Activated T-helper 2 cell treated with anti-CD3 and anti-CD28 coated beads, Interferon-gamma antibody, Interleukin-2, Interleukin-4, amounts not matched to agents 10 μg/mL and 5 μg/mL and 100 μg/mL, durations not matched to agents 14 hours and 24 hours and 36 hours (primary cell): ENCODE measurements around the gene DISC1. TPM values are rescaled to one million over a fixed set of nuclear protein-coding genes. Genes with fewer than 3 reads are reported as not detected.
A peak's percentile ranks its signal among the peaks of the same experiment; 100 is the strongest.
"Not testable (repeated sequence)": the region's sequence is repeated elsewhere in the genome, so short reads cannot be mapped to it uniquely, and the experiment has no call there.

ENCODE experiments used
- DNase-seq: peaks from one replicate; pipeline ENCODE4 v3.0.0; 2021; ENCODE audit warnings: low spot score
- H3K27ac Mint-ChIP-seq: one replicate; pipeline ENCODE4 v1.8.0; 2021; ENCODE audit warnings: mixed read lengths
- H3K27me3 Mint-ChIP-seq: one replicate; pipeline ENCODE4 v1.8.0; 2021; ENCODE audit warnings: low read depth, mixed read lengths
- H3K36me3 Mint-ChIP-seq: one replicate; pipeline ENCODE4 v1.8.0; 2021; ENCODE audit warnings: low read depth, mixed read lengths
- H3K4me1 Mint-ChIP-seq: one replicate; pipeline ENCODE4 v1.8.0; 2021; ENCODE audit warnings: low read depth, mixed read lengths
- H3K4me3 Mint-ChIP-seq: one replicate; pipeline ENCODE4 v1.8.0; 2021; ENCODE audit warnings: low read depth, mild to moderate bottlenecking, moderate library complexity, mixed read lengths
- H3K9me3 Mint-ChIP-seq: one replicate; pipeline ENCODE4 v1.8.0; 2021; ENCODE audit warnings: mixed read lengths
- intact Hi-C: fragments of 100-400 bp; cut with micrococcal nuclease; formaldehyde crosslinking; loops from one replicate; pipeline ENCODE4 v1.15.1; 2023
- total RNA-seq: library from RNA; stranded (reverse); gene quantifications from 2 replicates; pipeline ENCODE4 v1.2.3, GENCODE V29; 2022

DISC1 gene
- 1.5 and 1.6 TPM in 2 replicates for total RNA-seq

DNA sequence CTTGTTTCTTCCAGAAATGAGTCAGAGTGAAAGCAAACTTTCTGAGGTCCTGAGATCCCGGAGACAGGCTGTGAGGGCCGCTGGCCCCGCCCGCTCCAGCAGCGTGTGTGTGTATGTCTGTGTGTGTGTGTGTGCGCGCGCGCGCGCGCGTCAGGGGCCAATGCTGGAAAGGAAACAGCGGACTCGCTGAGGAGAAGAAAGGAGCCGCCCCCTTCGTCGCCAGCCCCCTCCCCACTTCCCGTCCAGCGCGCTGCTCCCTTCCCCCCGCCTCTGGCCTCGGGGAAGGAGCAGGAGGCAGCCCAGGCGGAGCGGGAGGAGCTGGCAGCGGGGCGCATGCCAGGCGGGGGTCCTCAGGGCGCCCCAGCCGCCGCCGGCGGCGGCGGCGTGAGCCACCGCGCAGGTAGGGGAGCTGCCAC is at the start of gene DISC1:
TSS of gene DISC1 (plus strand) at position 256 of the 416 bp plus-strand sequence. CDS start at position 334, 78 bp downstream.
- Mint-ChIP-seq H3K27ac (peak within 1 kb of the TSS; percentile 10), H3K9me3 (no peaks in the 10 kb centered on the region), H3K4me1 (peaks cover 19% of the 10 kb centered on the region), H3K4me3 (peak within 1 kb of the TSS; percentile 81), H3K36me3 (no peaks in the 10 kb centered on the region), H3K27me3 (peaks cover 32% of the 10 kb centered on the region)
- DNase-seq: peak; percentile 68
- intact Hi-C loops: no loop called here

DNA sequence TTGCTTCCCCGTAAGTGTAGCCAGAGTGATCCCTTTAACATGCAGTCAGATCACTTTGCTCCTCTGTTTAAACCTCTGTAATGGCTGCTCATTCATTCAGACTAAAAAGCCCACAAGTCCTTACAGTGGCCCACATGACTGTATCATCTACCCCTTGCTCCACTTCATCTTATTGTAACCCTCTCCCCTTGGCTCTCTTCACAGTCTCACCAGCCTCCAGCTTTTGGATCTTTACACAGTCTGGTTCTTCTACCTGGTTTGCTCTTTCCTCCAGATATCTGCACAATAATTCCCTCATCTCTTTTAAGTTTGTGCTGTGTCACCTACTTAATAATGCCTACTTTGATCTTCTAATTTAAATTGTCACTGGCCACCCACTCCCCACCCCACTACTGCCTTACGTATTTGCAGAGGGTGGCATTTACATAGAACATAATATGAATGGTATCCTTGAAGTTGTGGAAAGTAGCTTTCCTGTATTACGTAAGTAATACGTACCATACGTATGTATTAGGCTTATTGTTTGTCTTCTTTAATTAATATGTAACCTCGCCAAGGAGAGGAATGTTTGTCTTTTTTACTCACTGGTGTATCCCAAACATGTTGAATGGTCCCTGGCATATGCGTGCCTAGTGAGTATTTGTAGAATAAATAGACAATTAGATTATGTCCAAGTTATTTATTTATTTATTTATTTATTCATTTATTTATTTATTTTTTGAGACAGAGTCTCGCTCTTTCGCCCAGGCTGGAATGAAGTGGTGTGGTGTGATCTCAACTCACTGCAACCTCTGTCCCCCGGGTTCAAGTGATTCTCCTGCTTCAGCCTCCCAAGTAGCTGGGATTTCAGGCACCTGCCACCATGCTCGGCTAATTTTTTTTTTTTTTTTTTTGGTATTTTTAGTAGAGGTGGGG is 49.5 kb upstream of the DISC1 start:
- Mint-ChIP-seq H3K4me3 (no peak overlapping the region), H3K36me3 (no peaks in the 10 kb centered on the region), H3K27ac (no peak overlapping the region), H3K27me3 (peaks cover 6% of the 10 kb centered on the region), H3K9me3 (no peaks in the 10 kb centered on the region), H3K4me1 (no peaks in the 10 kb centered on the region)
- DNase-seq: no peak
- intact Hi-C loops: no loop called here

DNA sequence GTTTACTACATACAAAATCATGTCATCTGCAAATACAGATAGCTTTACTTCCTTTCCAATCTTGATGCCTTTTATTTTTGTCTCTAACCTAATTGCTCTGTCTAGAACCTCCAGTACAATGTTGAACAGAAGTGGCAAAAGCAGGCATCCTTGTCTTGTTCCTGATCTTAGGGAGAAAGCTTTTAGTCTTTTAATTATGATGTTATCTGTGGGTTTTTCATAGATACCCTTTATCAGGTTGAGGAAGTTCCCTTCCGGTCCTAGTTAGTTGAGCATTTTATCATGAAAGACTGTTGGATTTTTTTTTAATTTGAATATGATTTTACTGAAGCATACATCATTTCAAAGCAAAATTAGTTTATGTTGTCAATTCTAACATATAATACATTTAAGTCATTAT is 45.7 kb upstream of the DISC1 start:
- Mint-ChIP-seq H3K27me3 (peaks cover 10% of the 10 kb centered on the region), H3K27ac (no peak overlapping the region), H3K9me3 (no peaks in the 10 kb centered on the region), H3K4me1 (peaks cover 2% of the 10 kb centered on the region), H3K4me3 (no peak overlapping the region), H3K36me3 (no peaks in the 10 kb centered on the region)
- no peak for DNase-seq
- intact Hi-C loops: no loop called here

DNA sequence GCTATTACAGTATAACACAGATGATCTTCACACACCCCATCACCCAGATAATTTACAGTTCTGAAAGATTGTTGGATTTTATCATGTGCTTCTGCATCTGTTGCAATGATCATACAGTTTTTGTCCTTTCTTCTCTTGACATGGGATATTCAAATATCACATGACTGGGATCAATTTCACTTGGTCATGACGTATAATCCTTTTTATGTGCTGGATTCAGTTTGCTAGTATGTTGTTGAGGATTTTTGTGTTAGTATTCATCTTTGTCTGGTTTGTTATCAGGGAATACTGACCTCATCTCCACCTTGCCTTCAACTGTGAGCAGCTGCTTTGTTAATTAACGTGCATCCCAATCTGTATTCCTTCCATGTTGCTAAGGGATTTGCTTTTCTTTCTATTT is 44.7 kb upstream of the DISC1 start:
- DNase-seq: no peak

DNA sequence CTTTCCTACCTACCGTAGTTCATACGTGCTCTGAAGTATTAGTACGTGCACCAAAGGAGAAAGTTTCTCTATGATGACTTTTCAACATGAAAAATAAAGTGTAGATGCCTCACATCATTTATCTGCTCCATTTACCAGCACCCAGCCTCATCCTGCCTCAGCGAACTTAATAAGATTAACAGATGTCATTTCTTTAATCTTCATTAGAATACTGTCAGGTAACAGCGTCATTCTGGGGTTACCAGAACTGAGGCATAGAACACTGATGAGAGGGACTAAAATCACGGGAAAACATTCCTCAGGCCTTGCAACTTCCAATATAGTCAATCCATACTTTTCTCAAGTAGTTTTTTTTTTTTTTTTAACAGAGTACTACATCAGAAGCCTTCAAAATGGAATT is 43.2 kb upstream of the DISC1 start:
- intact Hi-C loops: no loop called here
- Mint-ChIP-seq H3K36me3 (no peaks in the 10 kb centered on the region), H3K27ac (no peak overlapping the region), H3K4me3 (no peak overlapping the region), H3K9me3 (no peaks in the 10 kb centered on the region), H3K27me3 (peaks cover 5% of the 10 kb centered on the region), H3K4me1 (peaks cover 2% of the 10 kb centered on the region)
- no peak for DNase-seq

More for the DNA sequence above, 44.7 kb upstream of the DISC1 start:
- H3K36me3 Mint-ChIP-seq: no peaks in the 10 kb centered on the region
- no peak overlapping the region for H3K4me3 Mint-ChIP-seq
- peaks cover 2% of the 10 kb centered on the region for H3K4me1 Mint-ChIP-seq
- intact Hi-C loops: no loop called here
- H3K9me3 Mint-ChIP-seq: no peaks in the 10 kb centered on the region
- no peak overlapping the region for H3K27ac Mint-ChIP-seq
- peaks cover 6% of the 10 kb centered on the region for H3K27me3 Mint-ChIP-seq

DNA sequence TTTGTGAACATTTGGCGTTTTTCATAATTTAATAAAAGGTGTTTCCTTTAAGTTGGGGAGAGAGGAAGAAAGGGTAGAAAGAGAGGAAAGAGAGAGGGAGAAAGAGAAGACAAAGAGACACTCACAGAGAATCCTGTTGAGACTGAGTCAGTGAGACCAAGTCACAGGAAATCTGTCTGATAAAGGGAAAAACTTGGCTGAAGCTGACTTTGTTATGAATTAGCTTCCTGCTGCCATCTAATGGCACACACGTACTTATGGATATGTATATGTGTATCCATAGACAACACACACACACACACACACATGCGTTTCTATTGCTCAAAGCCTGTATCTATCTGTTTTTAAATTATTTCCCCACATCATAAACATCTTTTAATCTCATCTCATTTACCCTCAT is 42.5 kb upstream of the DISC1 start:
- Mint-ChIP-seq H3K27ac (no peak overlapping the region), H3K36me3 (no peaks in the 10 kb centered on the region), H3K27me3 (peaks cover 4% of the 10 kb centered on the region), H3K4me1 (peaks cover 2% of the 10 kb centered on the region), H3K4me3 (no peak overlapping the region), H3K9me3 (no peaks in the 10 kb centered on the region)
- no peak for DNase-seq
- intact Hi-C loops: no loop called here

DNA sequence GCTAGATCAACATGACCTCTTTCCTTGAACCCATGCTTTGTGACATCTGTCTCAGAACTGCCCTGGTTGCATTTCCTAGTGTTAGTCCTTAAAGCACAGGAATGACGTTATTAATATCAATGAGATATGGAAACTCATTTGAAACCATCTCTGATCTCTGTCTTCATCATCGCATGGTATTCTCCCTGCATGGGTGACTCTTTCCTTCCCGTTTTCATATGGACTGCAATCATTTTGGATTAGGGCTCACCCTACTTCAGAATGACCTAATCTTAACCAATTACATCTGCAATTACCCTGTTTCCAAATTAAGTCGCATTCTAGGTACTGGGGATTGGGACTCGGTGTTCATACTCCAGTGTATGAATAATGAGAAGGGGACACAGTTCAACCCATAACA is 41.7 kb upstream of the DISC1 start:
- Mint-ChIP-seq H3K4me3 (no peak overlapping the region), H3K27me3 (peaks cover 4% of the 10 kb centered on the region), H3K4me1 (peaks cover 2% of the 10 kb centered on the region), H3K27ac (no peak overlapping the region), H3K36me3 (no peaks in the 10 kb centered on the region), H3K9me3 (no peaks in the 10 kb centered on the region)
- intact Hi-C loops: no loop called here
- no peak for DNase-seq

DNA sequence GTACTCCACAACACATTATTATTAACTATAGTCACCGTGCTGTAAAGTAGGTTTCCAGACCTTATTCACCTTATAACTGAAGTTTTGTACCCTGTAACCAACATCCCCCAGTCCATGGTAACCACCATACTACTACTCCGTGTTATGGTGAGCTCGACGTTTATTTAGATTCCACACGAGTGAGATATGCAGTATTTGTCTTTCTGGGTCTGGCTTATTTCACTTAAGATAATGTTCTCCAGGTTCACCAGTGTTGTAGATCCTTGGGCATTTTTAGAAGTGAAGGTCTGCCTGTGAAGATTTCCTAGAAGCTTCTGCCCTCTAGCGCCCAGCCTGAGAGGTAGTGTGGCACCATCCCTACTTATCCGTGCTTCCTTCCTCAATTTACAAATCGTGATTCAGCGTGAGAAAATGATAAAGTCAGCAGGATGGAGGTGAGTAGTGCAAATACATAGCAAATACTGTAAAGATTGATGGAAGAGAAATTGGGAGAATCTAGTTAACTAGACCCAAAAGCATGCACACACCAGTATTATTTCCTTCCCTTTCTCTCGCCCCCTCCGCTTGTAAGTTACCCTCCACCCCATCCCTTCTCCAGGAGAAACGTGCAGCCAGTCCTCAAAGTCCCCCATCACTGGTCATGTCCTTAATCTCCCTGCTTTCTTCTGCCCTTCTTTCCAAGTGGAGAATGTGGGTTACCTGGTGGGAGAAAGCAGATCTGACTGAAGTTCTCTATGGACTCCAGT is 36.0 kb upstream of the DISC1 start:
- Mint-ChIP-seq H3K27me3 (peaks cover 2% of the 10 kb centered on the region), H3K4me1 (peaks cover 7% of the 10 kb centered on the region), H3K4me3 (no peak overlapping the region), H3K36me3 (no peaks in the 10 kb centered on the region), H3K27ac (no peak overlapping the region), H3K9me3 (no peaks in the 10 kb centered on the region)
- intact Hi-C loops: loop anchor here (1.0 kb wide), 1 partner anchor 232 kb away; no protein-coding TSS in a partner anchor
- peak; percentile 16 for DNase-seq

DNA sequence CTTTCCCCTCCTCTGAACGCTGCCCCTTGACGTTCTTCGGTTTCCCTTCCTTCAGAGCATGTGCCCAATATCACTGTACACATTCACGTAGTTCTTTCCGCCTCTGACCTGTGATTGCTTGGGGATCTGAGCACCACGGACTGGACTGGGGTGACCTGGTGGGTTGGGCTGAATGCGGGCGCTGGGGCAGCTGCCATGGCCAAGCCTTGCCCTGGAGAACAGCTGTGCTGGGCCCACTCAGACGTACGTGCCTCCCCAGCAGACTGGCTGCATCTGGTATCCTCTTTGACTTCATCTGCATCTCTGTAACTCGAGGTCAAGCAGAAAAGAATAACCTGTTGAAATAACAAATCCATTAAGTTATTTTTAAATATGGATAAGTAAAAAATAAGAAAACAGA is 35.1 kb upstream of the DISC1 start:
- H3K4me3 Mint-ChIP-seq: no peak overlapping the region
- intact Hi-C loops: no loop called here
- peaks cover 14% of the 10 kb centered on the region for H3K4me1 Mint-ChIP-seq
- no peaks in the 10 kb centered on the region for H3K9me3 Mint-ChIP-seq
- DNase-seq: no peak
- no peaks in the 10 kb centered on the region for H3K36me3 Mint-ChIP-seq
- peaks cover 2% of the 10 kb centered on the region for H3K27me3 Mint-ChIP-seq
- no peak overlapping the region for H3K27ac Mint-ChIP-seq

DNA sequence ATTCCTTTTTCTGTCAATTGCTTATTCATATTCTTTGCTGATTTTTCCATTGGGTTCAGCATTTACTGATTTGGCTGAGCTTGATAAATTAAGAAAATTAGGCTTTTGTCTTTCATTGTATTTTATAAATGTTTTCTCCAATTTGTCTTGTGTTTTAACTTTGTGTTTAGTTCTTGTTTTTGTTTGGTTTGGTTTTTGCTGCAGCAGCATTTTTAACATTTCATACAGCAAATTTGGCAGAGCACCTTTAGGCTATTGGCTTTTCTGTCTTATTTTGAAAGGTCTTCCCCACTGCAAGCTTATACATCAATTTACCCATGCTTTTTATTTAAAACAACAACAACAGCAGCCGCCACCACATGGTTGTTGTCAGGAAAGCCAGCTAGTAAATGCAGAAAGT is 33.8 kb upstream of the DISC1 start:
- no peak for DNase-seq
- no peak overlapping the region for H3K27ac Mint-ChIP-seq
- H3K9me3 Mint-ChIP-seq: no peaks in the 10 kb centered on the region
- peaks cover 2% of the 10 kb centered on the region for H3K27me3 Mint-ChIP-seq
- H3K4me1 Mint-ChIP-seq: peaks cover 18% of the 10 kb centered on the region
- intact Hi-C loops: no loop called here
- H3K4me3 Mint-ChIP-seq: no peak overlapping the region
- H3K36me3 Mint-ChIP-seq: no peaks in the 10 kb centered on the region

DNA sequence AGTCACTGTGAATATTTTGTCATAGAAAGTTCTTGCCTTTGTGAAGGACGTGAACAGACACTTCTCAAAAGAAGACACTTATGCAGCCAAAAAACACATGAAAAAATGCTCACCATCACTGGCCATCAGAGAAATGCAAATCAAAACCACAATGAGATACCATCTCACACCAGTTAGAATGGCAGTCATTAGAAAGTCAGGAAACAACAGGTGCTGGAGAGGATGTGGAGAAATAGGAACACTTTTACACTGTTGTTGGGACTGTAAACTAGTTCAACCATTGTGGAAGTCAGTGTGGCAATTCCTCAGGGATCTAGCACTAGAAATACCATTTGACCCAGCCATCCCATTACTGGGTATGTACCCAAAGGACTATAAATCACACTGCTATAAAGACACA is 33.3 kb upstream of the DISC1 start:
- H3K27ac Mint-ChIP-seq, H3K36me3 Mint-ChIP-seq, H3K4me3 Mint-ChIP-seq, intact Hi-C loops, H3K27me3 Mint-ChIP-seq, DNase-seq, H3K9me3 Mint-ChIP-seq: not testable (repeated sequence)
- peaks cover 18% of the 10 kb centered on the region for H3K4me1 Mint-ChIP-seq

DNA sequence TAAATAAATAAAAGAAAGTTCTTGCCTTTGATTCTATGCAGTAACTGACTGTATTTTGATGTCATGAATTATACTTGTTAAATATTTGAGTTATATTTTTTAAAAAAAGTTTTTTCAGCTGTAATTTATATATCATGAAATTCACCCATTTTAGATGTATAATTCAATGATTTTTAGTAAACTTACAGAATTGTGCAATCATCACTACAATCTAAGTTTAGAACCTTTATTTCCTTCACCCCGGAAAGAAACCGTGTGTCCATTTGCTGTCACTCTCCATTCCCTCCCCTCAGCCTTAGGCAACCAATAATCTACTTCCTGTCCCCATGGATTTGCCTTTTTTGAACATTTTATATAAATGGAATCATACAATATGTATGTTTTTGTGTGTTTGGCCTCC is 32.5 kb upstream of the DISC1 start:
- intact Hi-C loops: no loop called here
- Mint-ChIP-seq H3K27ac (no peak overlapping the region), H3K4me3 (no peak overlapping the region), H3K9me3 (no peaks in the 10 kb centered on the region), H3K36me3 (no peaks in the 10 kb centered on the region), H3K4me1 (peaks cover 18% of the 10 kb centered on the region), H3K27me3 (peaks cover 2% of the 10 kb centered on the region)
- DNase-seq: no peak

DNA sequence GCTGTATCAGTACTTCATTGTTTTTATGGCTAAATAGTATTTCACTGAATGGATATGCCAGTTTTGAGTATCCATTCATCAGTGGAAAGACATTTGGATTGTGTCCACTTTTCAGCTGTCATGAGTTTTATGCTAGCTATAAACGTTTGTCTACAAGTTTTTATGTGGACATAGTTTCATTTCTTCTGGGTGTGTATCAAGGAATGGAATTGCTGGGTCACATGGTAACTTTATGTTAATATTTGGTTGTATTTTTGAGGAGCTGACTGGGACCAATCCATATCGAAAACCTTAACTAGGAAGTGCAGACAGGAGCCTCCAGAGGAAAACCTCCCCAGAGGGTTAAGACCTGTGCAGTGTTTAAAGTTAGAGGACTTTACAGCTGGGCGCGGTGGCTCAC is 31.8 kb upstream of the DISC1 start:
- Mint-ChIP-seq H3K27ac (no peak overlapping the region), H3K4me1 (peaks cover 18% of the 10 kb centered on the region), H3K9me3 (no peaks in the 10 kb centered on the region), H3K36me3 (no peaks in the 10 kb centered on the region), H3K27me3 (peaks cover 2% of the 10 kb centered on the region), H3K4me3 (no peak overlapping the region)
- intact Hi-C loops: no loop called here
- DNase-seq: no peak
